Activated CD8-positive, alpha-beta memory T cell treated with anti-CD3 and anti-CD28 coated beads for 1 hour (primary cell): Measurements from ENCODE around the gene TFPI.

Experiments used
- DNase-seq, 2 donors: peaks; one replicate each; pipeline ENCODE4 v3.0.0-alpha.2; 2020; ENCODE audit warnings: low read depth in 1 of 2; ENCODE audit errors: extremely low read depth in 1 of 2

The TFPI gene

GRCh38 chr2:187470698-187471097 is 83.5 kb downstream of the TFPI start:
- no peak for DNase-seq

- DNase-seq, result no peak
Measured at GRCh38 chr2:187469538-187469937, 84.7 kb downstream of the TFPI start.

- DNase-seq, result no peak
Measured at GRCh38 chr2:187468262-187468661, 86.0 kb downstream of the TFPI start.

- no peak for DNase-seq
Measured at GRCh38 chr2:187466129-187466792, 88.0 kb downstream of the TFPI start.

GRCh38 chr2:187462839-187463238 is 91.4 kb downstream of the TFPI start:
- DNase-seq, result no peak

- no peak for DNase-seq
Measured at GRCh38 chr2:187461294-187462261, 92.7 kb downstream of the TFPI start.

GRCh38 chr2:187459256-187459655 is 95.0 kb downstream of the TFPI start:
- DNase-seq, result no peak

GRCh38 chr2:187453078-187453641 is 101.1 kb downstream of the TFPI start:
- no peak for DNase-seq

GRCh38 chr2:187451510-187451909 is 102.7 kb downstream of the TFPI start:
- no peak for DNase-seq

GRCh38 chr2:187447336-187447735 is 106.9 kb downstream of the TFPI start:
- DNase-seq, result no peak

GRCh38 chr2:187446711-187447110 is 107.5 kb downstream of the TFPI start:
- DNase-seq, result no peak

- no peak for DNase-seq
Measured at GRCh38 chr2:187445051-187445450, 109.2 kb downstream of the TFPI start.

- no peak for DNase-seq
Measured at GRCh38 chr2:187442778-187443177, 111.5 kb downstream of the TFPI start.

- no peak for DNase-seq
Measured at GRCh38 chr2:187442378-187442777, 111.9 kb downstream of the TFPI start.

- no peak for DNase-seq
Measured at GRCh38 chr2:187440101-187440675, 114.0 kb downstream of the TFPI start.

GRCh38 chr2:187438455-187438854 is 115.8 kb downstream of the TFPI start:
- no peak for DNase-seq

- no peak for DNase-seq
Measured at GRCh38 chr2:187435756-187436155, 118.5 kb downstream of the TFPI start.

- DNase-seq, result no peak
Measured at GRCh38 chr2:187435078-187435477, 119.2 kb downstream of the TFPI start.

- no peak for DNase-seq
Measured at GRCh38 chr2:187434342-187434785, 119.9 kb downstream of the TFPI start.

- no peak for DNase-seq
Measured at GRCh38 chr2:187431911-187432310, 122.3 kb downstream of the TFPI start.

GRCh38 chr2:187429989-187430388 is 124.2 kb downstream of the TFPI start:
- DNase-seq, result no peak
